Osteocyte (in vitro differentiated cells): ENCODE measurements around the gene APLF. TPM values are rescaled to one million over a fixed set of nuclear protein-coding genes. Genes with fewer than 3 reads are reported as not detected.

Experiments
- DNase-seq: peaks from one replicate; pipeline ENCODE4 v3.0.0; 2021; ENCODE audit warnings: mixed read lengths; ENCODE audit not compliant: unreplicated experiment; ENCODE audit errors: extremely low spot score
- H3K27ac Mint-ChIP-seq: one replicate; pipeline ENCODE4 v1.8.0; 2021; ENCODE audit warnings: mild to moderate bottlenecking, mixed read lengths; ENCODE audit not compliant: unreplicated experiment
- H3K27me3 Mint-ChIP-seq: one replicate; pipeline ENCODE4 v1.8.0; 2021; ENCODE audit warnings: mixed read lengths; ENCODE audit not compliant: unreplicated experiment
- H3K36me3 Mint-ChIP-seq: one replicate; pipeline ENCODE4 v1.8.0; 2021; ENCODE audit warnings: mixed read lengths; ENCODE audit not compliant: unreplicated experiment
- H3K4me1 Mint-ChIP-seq: one replicate; pipeline ENCODE4 v1.8.0; 2021; ENCODE audit warnings: mixed read lengths; ENCODE audit not compliant: unreplicated experiment
- H3K4me3 Mint-ChIP-seq: one replicate; pipeline ENCODE4 v1.8.0; 2021; ENCODE audit warnings: mild to moderate bottlenecking, moderate library complexity, mixed read lengths; ENCODE audit not compliant: unreplicated experiment
- H3K9me3 Mint-ChIP-seq: one replicate; pipeline ENCODE4 v1.8.0; 2021; ENCODE audit warnings: mixed read lengths; ENCODE audit not compliant: unreplicated experiment
- CTCF ChIP-seq: fragments of 200-600 bp; sonication (generic); IDR thresholded peaks from 2 replicates; pipeline ENCODE4 v1.5.0; 2021; ENCODE audit warnings: antibody characterized with exemption, mild to moderate bottlenecking, moderate library complexity
- total RNA-seq: library from RNA; stranded (reverse); gene quantifications from 2 replicates; pipeline ENCODE4 v1.2.1, GENCODE V29; 2021

Gene APLF
- total RNA-seq, 1 donor from 2014 or later: 6.4 TPM

- H3K27me3 Mint-ChIP-seq: no peaks in the 10 kb centered on the region
- no peaks in the 10 kb centered on the region for H3K4me1 Mint-ChIP-seq
- no peak overlapping the region for H3K4me3 Mint-ChIP-seq
- H3K9me3 Mint-ChIP-seq: no peaks in the 10 kb centered on the region
- DNase-seq: no peak
- TF ChIP-seq CTCF: no peak
- H3K36me3 Mint-ChIP-seq: peaks cover under 1% of the 10 kb centered on the region
- H3K27ac Mint-ChIP-seq: no peak overlapping the region
These were observed 68.6 kb downstream of the APLF start for GRCh38 chr2:68536000-68536399.

GRCh38 chr2:68537011-68537410 lies 69.6 kb downstream of the APLF start:
- no peak overlapping the region for H3K27ac Mint-ChIP-seq
- DNase-seq: no peak
- H3K4me3 Mint-ChIP-seq: no peak overlapping the region
- H3K36me3 Mint-ChIP-seq: no peaks in the 10 kb centered on the region
- TF ChIP-seq CTCF: no peak
- H3K9me3 Mint-ChIP-seq: peaks cover 5% of the 10 kb centered on the region
- no peaks in the 10 kb centered on the region for H3K4me1 Mint-ChIP-seq
- H3K27me3 Mint-ChIP-seq: no peaks in the 10 kb centered on the region

- TF ChIP-seq CTCF: no peak
- DNase-seq: no peak
- Mint-ChIP-seq H3K9me3 (peaks cover 6% of the 10 kb centered on the region), H3K4me1 (no peaks in the 10 kb centered on the region), H3K27me3 (no peaks in the 10 kb centered on the region), H3K27ac (no peak overlapping the region), H3K4me3 (no peak overlapping the region), H3K36me3 (no peaks in the 10 kb centered on the region)
These were observed 70.4 kb downstream of the APLF start for GRCh38 chr2:68537809-68538208.

GRCh38 chr2:68544811-68545210 lies 77.4 kb downstream of the APLF start:
- DNase-seq: no peak
- H3K36me3 Mint-ChIP-seq: peaks cover 2% of the 10 kb centered on the region
- no peaks in the 10 kb centered on the region for H3K27me3 Mint-ChIP-seq
- no peak overlapping the region for H3K27ac Mint-ChIP-seq
- no peak for TF ChIP-seq CTCF
- H3K4me1 Mint-ChIP-seq: no peaks in the 10 kb centered on the region
- H3K9me3 Mint-ChIP-seq: peaks cover 6% of the 10 kb centered on the region
- H3K4me3 Mint-ChIP-seq: no peak overlapping the region

GRCh38 chr2:68548396-68548795 lies 81.0 kb downstream of the APLF start:
- H3K27ac Mint-ChIP-seq: no peak overlapping the region
- no peak overlapping the region for H3K4me3 Mint-ChIP-seq
- no peaks in the 10 kb centered on the region for H3K27me3 Mint-ChIP-seq
- DNase-seq: no peak
- TF ChIP-seq CTCF: no peak
- no peaks in the 10 kb centered on the region for H3K9me3 Mint-ChIP-seq
- H3K4me1 Mint-ChIP-seq: no peaks in the 10 kb centered on the region
- H3K36me3 Mint-ChIP-seq: peaks cover 2% of the 10 kb centered on the region
